ENCODE results near the gene FTH1.
A peak's percentile ranks its signal among the peaks of the same experiment; 100 is the strongest.
"Not testable (repeated sequence)": the region's sequence is repeated elsewhere in the genome, so short reads cannot be mapped to it uniquely, and the experiment has no call there.

FTH1 gene

DNA sequence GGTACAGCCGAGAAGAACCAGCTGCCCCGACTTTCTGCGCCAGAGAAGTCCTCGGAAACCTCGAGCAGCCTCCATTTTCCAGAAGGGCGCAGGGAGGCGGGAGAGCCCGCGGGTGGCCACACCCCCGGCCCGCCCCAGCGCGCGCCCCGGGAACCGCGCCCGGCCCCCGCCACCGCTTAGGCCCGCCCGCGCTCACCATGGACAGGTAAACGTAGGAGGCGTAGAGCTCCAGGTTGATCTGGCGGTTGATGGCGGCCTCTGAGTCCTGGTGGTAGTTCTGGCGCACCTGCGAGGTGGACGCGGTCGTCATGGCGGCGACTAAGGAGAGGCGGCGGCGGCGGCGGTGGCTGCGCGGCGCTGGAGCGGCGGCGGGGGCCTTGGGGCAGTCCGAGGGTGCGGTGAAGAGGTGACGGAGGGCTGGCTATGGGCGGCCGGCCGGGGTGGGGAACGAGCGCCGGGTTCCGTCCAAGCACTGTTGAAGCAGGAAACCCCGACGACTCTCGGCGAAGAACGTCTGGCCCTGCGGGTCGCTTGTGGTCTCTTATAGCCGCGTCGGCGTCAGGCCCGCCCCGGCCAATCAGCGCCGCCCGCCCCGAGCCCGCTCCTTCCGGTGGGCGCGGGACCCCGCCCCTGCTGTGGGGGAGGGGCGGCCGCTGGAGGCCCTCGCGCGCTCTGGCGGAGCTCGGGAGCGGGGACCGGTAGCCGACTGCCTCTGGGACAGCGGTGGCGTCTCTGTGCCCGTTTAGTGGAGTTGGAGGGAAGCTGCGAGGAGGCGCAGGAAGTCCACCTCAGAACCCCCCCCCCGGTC lies at the start of gene FTH1:
Gene FTH1, minus strand, starts transcription at position 519 of the 808 bp plus-strand sequence. Its CDS starts 209 bp downstream, at position 310.
- peak; percentile 92 for DNase-seq

DNA sequence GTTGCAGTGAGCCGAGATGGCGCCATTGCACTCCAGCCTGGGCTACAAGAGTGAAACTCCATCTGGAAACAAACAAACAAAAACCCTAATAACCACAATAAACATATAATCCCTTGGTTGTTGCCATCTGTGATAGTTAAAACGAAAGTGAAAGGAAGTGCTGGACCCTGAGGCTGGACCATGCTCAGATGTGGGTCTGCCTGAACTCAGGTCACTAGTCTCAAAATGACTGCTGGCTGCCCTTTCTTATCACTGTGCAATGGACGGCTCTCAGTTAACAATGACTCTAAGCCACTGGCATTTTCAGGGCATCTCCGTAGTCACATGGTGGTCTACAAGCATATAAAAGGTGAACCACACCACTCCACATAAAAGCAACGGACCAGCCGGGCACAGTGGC lies 48.2 kb upstream of the FTH1 start:
- DNase-seq = no peak

DNA sequence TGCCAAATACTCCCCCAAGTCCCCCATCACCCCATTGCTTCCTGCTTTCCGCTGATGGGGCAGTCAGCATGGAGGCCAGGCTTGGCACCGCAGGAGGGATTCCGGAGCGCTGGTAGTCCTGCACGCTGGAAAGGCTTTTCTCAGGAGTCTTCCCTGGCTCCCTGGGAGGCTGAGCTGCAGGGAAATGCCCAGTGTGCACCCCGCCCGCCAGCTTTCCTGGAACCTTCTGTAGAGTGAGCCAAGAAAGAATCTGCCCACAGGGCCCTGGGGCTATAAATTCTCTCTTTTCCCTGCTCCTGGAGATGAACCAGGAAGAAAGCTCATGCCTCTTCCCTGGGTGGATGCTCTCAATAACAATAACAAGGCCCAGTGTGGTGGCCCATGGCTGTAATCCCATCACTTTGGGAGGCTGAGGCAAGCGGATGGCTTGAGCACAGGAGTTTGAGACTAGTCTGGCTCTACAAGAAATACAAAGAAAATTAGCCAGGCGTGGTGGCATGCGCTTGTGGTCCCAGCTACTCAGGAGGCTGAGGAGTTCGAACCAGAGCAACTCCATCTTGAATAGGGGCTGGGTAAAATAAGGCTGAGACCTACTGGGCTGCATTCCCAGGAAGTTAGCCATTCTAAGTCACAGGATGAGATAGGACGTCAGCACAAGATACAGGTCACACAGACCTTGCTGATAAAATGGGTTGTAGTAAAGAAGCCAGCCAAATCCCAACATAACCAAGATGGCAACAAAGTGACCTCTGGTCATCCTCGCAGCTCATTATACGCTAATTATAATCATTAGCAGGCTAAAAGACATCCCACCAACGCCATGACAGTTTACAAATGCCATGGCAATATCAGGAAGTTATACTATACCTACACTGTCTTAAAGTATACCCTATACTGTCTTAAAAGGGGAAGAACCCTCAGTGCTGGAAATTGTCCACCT lies 46.4 kb upstream of the FTH1 start:
- peak; percentile 10 for DNase-seq

DNA sequence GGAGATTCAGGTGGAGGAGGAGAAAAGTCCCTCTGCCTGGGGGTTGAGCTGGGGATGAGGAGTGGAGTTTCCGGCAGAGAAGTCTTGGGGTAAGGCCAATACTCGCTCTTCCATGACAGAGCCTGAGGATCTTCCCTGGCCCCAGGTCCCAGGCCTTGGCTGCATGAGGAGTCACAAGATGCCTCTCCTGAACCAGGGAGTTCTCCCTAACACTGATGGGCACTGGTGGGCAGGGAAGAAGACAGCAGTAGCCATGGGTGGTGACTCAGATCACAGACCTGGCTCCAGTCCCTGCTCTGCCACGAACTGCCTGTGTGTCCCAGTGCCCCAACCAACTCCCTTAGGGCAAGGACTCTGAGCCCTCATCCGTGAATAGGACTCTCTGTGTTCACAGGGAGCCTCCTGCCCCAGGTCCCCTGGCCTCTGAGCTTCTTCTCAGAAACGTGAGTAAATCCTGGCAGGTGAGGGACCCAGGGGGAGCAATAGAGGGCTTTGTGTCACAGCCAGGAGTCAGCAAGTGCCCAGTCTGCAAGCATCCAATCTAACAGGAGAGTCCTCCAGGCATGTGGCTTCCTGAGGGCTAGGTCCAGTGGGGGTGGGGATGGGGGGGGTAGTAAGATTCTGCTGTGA lies 45.5 kb upstream of the FTH1 start:
- peak; percentile 16 for DNase-seq

DNA sequence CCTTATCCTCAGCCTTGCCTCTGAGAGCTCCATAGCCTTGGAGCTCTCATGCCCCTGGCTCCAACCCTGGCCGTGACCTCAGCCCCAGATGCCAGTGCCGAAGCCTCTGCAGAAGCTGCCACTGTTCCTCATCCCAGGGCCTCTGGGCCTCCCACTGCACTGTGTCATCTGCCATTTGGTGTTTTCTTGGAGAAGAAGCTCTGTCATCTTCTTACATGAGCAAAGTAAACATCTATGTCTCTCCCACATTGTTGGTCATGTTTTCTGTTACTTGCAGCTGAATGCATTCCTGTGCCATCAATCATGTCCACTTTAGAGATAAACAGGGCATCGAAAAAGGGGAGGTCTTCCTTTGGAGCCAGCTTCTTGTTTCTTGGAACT lies 45.0 kb upstream of the FTH1 start:
- DNase-seq = no peak

DNA sequence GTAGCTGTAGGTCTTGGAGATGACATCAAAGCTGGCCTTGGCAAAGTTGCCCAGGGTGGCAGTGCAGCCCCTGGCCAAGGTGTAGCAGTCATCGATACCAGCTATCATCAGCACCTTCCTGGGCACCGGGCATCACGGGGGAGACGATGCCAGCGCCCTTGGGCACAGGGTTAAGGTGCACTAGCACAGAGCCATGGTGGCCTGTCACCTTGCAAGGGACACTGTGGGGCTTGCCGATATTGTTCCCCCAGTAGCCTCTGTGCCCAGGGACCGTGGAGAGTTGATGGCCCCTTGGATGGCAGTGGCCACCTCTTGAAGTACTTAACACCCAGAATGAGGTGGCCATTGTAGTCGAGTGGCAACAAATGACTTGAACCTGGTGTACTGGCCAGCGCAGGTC lies 44.4 kb upstream of the FTH1 start:
- peak; percentile 13 for DNase-seq

DNA sequence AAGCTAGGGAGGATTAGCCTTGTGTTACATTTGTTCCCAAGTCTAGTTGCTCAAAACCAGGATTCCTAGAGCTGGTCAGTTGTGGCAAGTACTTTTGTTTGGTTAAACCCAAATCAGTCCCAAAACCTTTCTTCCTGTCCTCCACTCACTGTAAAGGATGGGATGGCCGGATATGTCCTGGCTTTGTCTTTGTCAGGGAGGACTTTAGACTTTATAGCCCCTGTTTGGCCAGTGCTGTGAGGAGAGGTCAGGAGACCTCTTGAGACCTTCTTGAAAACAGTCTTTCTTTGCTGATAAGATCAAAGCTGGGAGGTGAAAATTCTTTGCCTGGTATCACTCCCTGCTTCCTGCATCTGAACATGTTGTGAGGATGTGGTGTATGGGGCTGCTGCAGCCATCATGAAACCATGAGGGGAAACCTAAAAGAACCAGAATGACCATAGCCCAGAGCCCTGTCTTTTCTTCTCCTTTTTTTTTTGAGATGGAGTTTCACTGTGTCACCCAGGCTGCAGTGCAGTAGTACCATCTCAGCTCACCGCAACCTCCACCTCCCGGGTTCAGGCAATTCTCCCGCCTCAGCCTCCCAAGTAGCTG lies 43.6 kb upstream of the FTH1 start:
- peak; percentile 1 for DNase-seq

DNA sequence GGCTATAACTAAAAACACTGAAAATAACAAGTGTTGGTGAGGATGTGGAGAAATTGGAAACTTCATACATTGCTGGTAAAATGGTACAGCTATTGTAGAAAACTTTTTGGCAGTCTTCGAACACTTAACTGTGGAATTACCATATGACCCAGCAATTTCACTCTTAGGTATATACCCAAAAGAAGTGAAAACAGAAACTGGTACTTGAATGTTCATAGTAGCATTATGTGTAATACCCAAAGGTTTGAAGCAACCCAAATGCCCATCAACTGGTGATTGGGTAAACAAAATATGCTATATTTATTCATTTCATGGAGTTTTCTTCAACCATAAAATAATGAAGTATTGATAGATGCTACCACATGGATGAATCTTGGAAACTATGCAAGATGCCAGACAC lies 40.8 kb upstream of the FTH1 start:
- DNase-seq = no peak

DNA sequence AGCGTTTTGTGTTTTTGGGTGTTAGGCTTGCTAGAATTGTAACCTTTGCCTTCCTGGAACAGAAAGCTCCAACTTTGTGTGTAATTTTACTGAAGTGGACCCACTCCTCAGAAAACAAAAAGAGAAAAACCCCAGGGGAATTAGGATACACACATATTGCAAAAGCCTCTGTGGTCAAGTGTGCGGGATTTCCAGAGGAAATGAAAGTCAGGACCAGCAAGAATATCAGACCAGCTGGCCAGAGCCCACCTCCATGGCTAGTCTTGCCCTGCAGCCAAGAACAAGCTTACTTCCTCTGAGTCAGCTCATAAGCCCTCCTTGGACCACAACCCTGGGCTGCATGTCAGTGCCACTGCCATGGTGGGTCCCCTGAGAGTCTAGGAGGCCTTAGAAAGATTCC lies 37.0 kb upstream of the FTH1 start:
- DNase-seq = no peak

DNA sequence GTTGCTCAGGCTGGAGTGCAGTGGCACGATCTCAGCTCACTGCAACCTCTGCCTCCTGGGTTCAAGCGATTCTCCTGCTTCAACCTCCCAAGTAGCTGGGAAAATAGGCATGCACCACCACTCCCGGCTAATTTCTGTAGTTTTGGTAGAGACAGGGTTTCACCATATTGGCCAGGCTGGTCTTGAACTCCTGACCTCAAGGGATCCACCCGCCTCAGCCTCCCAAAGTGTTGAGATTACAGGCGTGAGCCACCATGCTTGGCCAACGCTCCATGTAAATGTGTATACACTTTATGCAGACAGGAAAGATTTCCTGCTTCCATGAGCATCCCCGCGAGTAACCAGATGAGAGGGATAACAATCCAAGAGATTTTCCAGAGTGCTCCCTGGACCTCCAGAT lies 34.8 kb upstream of the FTH1 start:
- DNase-seq = not testable (repeated sequence)

DNA sequence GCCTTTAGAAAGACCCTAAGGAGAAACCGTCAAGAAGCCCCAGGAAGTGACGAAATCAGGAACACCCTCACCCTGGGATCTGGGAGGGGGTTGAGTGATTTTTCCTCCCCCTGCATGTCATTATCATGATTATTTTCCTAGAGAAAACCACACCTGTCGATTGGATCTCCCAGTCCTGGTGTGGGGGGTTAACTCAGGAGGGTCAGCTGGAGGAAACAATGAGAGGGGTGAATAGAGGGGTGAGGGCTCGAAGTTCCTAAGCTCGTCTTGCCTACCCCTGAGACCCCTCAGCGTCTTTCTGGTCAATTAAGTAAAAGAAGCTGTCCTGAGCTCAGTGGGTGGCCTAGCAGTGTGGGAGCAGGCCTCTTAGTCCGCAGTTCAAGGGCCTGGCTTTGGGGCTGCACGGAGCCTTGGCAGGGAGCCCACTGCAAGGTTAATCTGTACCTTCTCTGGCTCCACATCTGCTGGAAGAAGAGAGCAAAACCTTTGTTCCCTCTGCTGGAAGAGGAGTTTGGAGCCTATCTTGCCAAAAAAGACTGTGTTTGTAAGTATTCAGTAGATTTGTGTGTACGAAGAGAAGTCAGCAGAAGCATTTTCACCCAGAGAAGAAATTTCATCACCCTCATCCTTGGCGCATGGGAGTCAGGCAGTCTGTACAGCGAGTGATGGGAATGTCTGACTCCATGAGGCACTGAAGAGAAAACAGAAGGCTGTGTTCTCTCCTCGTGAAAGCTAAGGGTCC lies 34.2 kb upstream of the FTH1 start:
- DNase-seq = no peak

DNA sequence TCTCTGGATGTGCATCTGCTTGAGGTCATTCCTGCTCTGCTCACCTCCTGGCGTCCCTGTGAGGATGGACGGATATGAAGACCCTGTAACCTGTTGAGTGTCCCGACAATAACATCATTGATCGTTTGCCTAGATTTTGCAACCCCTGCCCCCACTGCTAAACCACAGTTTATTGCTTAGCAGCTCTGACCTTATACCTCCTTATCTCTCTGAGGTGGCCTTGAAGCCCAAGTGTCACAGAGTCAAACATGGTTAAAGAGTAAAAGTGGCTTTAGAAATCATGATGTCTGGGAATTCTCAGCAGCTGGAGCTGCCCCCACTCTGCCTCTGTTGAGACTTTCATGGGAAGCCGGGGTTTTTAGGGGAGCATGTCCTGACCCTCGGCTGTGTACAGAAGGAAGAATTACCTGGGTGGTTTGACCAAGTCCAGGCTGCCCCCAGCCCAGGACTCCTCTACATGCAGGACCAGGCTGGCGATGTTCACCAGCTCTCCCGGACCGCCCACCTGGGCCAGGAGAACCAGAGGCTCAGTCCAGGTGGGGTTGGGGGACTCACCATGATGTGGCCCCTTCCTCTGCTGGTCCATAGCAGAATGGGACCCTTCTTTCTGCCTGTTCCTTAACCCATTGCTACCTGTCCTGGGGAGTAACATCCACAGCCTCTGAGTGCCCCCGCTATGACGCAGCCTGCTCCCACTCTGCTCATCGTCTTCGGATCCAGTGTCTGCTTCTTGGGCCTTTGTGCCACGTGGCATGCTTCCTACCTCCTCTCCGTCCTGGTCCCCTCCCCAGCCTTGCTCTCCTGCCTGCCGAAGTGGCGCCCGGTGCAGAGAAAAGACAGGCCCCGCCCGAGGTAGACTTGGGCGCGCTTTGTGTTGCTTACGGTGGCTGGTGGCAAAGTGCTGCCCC lies 33.4 kb upstream of the FTH1 start:
- no peak for DNase-seq

DNA sequence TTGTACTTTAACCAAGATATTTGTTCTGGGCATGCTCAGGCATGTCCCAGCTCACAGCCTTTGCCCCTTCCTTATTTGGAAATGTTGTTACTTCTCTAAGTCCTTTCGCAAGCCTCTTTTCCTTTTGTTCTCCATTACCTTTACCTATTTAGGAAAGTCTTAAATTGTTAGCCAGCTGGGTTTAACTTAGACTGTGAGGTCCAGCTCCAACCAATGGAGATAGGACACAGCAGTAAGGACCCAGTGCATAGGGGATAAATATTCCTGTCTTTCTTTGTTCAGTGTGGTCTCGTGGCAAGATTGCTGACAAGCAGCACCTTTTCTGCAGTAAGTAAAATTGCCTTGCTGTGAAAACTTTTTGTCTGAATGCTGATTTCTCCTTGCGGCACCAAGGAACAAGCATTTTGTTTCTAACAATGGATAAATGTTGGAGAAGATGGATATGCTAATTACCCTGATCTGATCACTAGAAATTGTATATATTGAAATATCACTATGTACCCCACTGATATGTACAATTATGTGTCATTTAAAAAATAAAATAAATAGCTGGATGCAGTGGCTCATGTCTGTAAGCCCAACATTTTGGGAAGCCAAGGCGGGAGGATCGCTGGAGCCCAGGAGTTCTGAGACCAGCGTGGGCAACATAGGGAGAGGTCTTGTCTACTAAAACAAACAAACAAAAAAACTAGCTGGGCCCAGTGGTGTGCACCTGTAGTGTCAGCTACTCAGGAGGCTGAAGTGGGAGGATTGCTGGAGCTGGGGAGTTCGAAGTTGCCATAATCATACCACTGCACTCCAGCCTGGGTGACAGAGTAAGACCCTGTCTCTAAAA lies 31.9 kb upstream of the FTH1 start:
- no peak for DNase-seq

DNA sequence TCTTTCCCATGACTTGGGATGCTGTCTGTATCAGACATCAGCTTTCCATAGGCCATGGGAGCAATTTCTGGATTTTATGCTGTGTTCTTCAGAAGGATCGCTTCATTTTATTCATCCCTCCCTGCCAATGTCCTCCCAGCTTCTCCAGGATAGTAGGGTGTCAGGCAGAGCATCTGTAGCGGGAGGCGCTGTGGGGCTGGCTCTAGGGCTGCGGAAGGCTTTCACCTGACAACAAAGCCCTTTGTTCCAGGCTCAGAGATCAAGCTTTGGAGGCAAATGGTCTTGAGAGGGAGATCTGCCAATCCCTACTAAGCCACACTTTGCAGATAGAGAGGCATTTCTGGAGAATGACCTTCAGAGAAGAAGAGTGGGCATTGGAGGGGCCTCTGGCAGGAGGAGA lies 29.5 kb upstream of the FTH1 start:
- DNase-seq = no peak

DNA sequence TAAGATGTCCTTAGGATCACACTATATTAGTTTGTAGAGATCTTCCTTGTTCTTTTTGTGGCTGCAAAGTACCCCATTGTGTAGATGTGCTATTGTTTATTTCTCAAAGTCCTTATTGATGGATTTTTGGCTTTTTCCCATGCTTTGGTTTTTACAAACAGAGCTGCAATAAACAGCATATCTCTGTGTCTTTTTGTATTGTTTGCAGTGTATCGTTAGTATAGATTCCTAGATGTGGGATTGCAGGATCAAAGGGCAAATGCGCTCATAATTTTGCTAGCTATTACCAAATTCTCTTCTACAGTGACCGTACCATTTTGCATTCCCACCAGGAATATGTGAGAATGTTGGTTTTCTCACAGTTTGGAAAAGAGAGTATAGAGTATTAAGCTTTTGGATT lies 27.5 kb upstream of the FTH1 start:
- no peak for DNase-seq

DNA sequence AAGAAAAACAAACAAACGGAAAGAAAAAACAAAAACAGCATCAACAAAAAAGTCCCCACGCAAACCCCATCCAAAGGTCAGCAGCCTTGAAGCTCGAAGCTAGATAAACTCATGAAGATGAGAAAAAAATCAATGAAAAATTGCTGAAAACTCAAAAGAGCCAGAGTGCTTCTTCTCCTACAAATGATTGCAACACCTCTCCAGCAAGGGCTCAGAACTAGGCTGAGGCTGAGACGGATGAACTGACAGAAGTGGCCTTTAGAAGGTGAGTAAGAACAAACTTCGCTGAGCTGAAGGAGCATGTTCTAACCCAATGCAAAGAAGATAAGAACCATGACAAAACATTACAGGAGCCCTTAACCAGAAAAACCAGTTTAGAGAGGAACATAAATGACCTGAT lies 18.4 kb upstream of the FTH1 start:
- DNase-seq = no peak

DNA sequence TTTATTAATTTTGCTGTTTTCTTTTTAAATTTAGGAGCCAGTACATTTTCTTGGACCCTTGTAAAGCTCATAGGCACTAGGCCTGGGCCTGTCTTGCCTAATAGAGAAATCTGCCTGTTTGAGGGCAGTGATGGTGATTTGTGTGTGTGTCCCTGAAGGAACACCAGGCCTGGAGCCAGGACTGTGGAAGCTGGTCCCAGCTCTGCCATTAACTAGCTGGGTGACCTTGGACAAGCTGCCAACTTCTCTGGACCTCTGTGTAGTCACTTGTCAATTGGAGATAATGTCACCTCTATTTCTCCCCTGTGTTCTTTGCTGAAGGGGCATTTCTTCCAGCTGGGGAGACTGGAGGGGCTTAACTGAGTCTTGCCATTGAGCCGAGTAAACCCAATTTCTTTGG lies 16.0 kb upstream of the FTH1 start:
- no peak for DNase-seq

DNA sequence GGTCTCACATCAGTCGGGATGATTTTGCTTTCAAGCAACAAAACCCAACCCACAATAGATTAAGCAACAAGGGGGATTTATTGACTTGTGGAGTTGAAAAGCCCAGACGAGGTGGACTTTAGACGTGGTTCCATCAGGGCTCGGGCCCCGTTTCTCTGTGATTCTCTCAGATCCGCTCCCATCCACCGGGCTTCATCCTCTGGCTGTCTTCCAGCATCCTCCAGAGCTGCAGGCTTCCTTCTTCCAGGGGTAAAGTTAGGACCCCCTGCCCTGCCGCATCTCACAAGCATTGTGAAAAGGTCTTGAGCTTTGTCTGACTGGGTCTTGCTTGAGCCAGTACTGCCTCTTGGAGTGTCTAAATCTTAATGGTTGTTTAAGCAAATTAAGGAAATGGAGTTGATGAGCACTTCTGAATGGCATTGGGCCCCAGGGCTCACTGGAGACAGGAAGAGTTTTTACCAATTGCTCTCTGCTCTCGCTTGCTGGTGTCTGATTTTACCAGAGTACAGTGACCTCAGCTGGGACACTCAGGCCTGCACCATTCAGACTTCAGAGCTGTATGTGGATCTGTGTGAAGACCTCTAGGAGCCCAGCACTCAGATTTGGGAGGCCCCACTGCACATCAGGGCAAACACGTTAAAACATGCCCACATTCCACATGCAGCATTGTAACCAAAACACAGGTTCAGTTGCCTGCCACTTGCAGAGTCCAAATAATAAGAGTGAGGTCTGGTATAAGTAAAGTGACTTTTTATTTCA lies 13.5 kb upstream of the FTH1 start:
- DNase-seq = no peak

Measured in activated T-cell treated with anti-CD3 and anti-CD28 coated beads, Interleukin-2, amount 50 U/mL, for 1 hour (primary cell).